ACC112 (cell line): ENCODE results near the gene UBA7.
"Not testable (repeated sequence)": the region's sequence is repeated elsewhere in the genome, so short reads cannot be mapped to it uniquely, and the experiment has no call there.

Experiments used
- H2AFZ ChIP-seq: fragments of 200-600 bp; sonication (generic); one replicate; pipeline ENCODE4 v1.6.0; 2017; ENCODE audit warnings: antibody characterized with exemption, low read length; ENCODE audit not compliant: unreplicated experiment
- H3K27ac ChIP-seq: fragments of 200-600 bp; sonication (generic); 2 replicates; pipeline ENCODE4 v1.5.1; 2014; ENCODE audit warnings: low read depth, mild to moderate bottlenecking, antibody characterized with exemption, low read length, moderate library complexity
- H3K27me3 ChIP-seq: fragments of 200-600 bp; sonication (generic); 2 replicates; pipeline ENCODE4 v1.6.1; 2014; ENCODE audit warnings: mild to moderate bottlenecking, antibody characterized with exemption, low read length, moderate library complexity, mixed read lengths; ENCODE audit not compliant: insufficient read depth
- H3K36me3 ChIP-seq: fragments of 200-600 bp; sonication (generic); 2 replicates; pipeline ENCODE4 v1.6.1; 2016; ENCODE audit warnings: mild to moderate bottlenecking, antibody characterized with exemption, low read length, moderate library complexity, mixed read lengths; ENCODE audit not compliant: insufficient read depth
- H3K4me1 ChIP-seq: fragments of 200-600 bp; sonication (generic); one replicate; pipeline ENCODE4 v1.6.1; 2016; ENCODE audit warnings: low read length, mixed read lengths; ENCODE audit not compliant: insufficient read depth, unreplicated experiment, control insufficient read depth
- H3K4me3 ChIP-seq: fragments of 200-600 bp; sonication (generic); 2 replicates; pipeline ENCODE4 v1.5.1; 2014; ENCODE audit warnings: mild to moderate bottlenecking, low read depth, low read length
- H3K79me2 ChIP-seq: fragments of 200-600 bp; sonication (generic); one replicate; pipeline ENCODE4 v1.6.0; 2016; ENCODE audit warnings: low read length; ENCODE audit not compliant: control insufficient read depth, unreplicated experiment, insufficient read depth

Gene UBA7

DNA sequence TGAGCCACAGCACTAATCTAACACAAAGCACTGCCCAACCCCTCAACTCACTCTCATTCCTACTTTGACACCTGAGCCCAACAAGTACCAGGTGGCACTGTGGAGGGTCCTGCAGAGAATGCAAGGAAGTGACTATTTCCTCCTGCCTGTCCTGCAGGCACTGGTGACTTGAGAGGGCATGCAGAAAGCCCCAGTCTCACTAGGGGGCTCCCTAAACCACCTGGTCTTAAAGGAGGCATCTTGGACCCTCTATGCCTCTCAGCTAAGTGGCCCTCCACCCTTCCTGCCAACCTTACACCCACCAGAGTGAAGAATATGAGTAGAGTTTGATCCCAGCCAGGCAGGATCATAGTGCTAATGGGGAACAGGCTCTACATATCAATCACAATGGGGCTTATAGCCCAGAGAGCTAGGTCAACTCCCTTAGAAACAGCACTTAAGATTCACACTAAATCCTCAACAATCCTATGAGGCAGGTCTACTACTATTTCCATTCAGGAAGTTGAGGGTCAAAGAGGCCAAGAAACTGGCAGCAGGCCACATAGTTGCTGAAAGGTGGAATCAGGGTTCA is 27.5 kb upstream of the UBA7 start:
- Histone ChIP-seq H2AFZ (no peak overlapping the region), H3K27me3 (no peaks in the 10 kb centered on the region), H3K79me2 (no peaks in the 10 kb centered on the region), H3K36me3 (no peaks in the 10 kb centered on the region), H3K4me3 (no peak overlapping the region), H3K4me1 (peaks cover 15% of the 10 kb centered on the region), H3K27ac (no peak overlapping the region)

DNA sequence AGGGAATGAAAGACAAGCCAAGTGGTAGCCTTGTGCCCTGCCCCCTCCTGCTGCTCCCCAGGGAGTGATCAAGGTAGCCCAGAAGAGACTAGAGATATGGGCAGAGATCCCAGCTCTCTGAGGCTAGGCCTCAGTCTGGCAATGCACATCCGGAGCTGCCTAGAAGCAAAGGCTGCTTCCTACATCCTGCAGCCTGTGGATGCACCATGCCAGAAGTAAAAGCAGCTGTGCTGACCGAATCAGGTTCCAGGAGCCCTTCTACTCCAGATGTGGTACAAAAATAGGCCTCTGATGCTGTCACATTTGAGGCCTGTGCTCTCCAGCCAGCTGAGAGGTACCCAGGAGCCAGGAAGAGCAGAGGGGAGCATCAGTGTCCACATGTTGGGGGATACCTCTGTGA is 26.6 kb upstream of the UBA7 start:
- H3K79me2 ChIP-seq = no peaks in the 10 kb centered on the region
- no peaks in the 10 kb centered on the region for H3K27me3 ChIP-seq
- H3K4me3 ChIP-seq = no peak overlapping the region
- no peaks in the 10 kb centered on the region for H3K36me3 ChIP-seq
- no peak overlapping the region for H2AFZ ChIP-seq
- H3K27ac ChIP-seq = no peak overlapping the region
- peaks cover 15% of the 10 kb centered on the region for H3K4me1 ChIP-seq

DNA sequence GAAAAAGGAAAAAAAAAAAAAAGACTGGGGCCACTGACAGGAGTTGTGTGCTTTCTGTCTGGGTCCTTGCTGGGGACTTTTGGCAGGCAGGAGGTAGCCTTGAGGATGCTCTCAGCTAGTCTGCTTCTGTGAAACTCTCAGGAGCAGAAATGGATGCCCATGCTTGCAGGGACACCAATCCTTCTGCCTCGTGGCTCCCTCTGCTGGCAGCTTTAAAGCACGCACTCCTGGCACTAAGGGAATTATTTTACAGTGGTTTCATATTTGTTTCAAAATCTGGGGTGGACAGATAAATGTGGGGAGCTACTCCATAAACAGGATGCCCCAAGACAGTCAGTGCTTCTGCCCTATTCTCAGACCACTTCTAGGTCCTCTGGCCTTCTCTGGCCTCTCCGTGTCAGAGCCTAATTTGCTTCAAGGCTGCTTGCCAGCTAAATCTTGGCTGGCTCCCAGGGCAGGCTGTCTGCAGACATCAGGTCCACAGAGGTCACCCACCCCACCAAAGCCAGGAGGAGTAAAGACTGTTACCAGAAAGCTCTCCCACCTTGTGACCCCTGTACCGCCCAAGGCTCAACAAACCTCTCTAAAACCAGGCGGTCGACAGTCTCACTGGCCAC is 25.5 kb upstream of the UBA7 start:
- Histone ChIP-seq H3K27ac (no peak overlapping the region), H3K27me3 (no peaks in the 10 kb centered on the region), H2AFZ (no peak overlapping the region), H3K79me2 (no peaks in the 10 kb centered on the region), H3K4me1 (peaks cover 15% of the 10 kb centered on the region), H3K36me3 (no peaks in the 10 kb centered on the region), H3K4me3 (no peak overlapping the region)

DNA sequence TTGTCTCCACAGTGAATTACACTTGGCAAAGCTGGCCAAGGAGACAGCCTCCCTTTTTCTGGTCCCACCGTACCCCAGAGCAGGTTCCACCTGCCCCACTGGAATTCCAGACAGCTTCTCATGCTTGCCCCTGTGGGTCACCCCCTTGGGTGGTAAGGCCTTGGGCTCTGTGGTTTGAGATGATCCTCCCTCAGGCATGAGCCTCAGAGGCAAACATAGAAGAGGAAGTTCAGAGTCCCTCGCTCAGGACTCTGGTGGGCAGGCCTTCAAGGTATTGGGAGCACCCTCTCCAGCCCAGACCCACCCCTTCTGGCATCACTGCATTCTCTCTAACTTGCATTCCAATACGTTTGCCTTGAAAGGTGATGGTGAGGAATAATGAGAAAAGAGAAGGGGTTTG is 17.6 kb upstream of the UBA7 start:
- Histone ChIP-seq H2AFZ (no peak overlapping the region), H3K79me2 (no peaks in the 10 kb centered on the region), H3K27ac (no peak overlapping the region), H3K27me3 (no peaks in the 10 kb centered on the region), H3K36me3 (no peaks in the 10 kb centered on the region), H3K4me1 (no peaks in the 10 kb centered on the region), H3K4me3 (no peak overlapping the region)

DNA sequence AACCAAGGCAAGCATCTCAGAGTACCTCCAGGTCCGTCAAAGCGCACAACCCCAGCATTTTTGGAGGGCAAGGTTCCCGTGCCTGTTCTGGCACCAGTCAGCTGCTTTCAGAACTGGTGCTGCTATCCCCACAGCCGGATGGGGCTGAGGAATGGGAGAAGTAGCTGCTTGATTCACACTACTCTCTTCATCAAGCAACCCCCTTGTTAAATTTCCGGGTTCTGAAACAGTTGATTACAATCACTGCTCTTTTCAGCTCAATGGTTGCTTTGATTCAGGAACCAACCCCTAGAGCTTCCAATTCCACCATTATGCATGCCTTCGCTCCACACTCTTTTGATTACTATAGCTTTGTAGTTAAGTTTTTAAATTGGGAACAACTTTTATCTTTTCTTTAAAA is 12.3 kb upstream of the UBA7 start:
- no peak overlapping the region for H3K4me3 ChIP-seq
- H3K27ac ChIP-seq = no peak overlapping the region
- no peaks in the 10 kb centered on the region for H3K27me3 ChIP-seq
- H3K79me2 ChIP-seq = no peaks in the 10 kb centered on the region
- no peak overlapping the region for H2AFZ ChIP-seq
- H3K36me3 ChIP-seq = no peaks in the 10 kb centered on the region
- no peaks in the 10 kb centered on the region for H3K4me1 ChIP-seq

DNA sequence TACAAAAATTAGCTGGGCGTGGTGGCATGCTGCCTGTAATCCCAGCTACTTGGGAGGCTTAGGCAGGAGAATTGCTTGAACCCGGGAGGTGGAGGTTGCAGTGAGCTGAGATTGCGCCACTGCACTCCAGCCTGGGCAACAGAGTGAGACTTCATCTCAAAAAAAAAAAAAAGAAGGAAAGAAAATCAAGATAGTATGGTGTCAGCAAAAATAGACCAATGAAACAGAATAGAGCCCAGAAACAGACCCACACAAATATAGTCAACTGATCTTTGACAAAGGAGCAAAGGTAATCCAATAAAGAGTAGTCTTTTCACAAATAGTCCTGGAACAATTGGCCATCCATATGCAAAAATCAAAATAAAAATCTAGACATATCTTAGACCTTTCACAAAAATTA is 9.4 kb upstream of the UBA7 start:
- not testable (repeated sequence) for H3K27me3 ChIP-seq, H3K4me1 ChIP-seq, H3K4me3 ChIP-seq, H3K36me3 ChIP-seq, H3K79me2 ChIP-seq, H3K27ac ChIP-seq, H2AFZ ChIP-seq

DNA sequence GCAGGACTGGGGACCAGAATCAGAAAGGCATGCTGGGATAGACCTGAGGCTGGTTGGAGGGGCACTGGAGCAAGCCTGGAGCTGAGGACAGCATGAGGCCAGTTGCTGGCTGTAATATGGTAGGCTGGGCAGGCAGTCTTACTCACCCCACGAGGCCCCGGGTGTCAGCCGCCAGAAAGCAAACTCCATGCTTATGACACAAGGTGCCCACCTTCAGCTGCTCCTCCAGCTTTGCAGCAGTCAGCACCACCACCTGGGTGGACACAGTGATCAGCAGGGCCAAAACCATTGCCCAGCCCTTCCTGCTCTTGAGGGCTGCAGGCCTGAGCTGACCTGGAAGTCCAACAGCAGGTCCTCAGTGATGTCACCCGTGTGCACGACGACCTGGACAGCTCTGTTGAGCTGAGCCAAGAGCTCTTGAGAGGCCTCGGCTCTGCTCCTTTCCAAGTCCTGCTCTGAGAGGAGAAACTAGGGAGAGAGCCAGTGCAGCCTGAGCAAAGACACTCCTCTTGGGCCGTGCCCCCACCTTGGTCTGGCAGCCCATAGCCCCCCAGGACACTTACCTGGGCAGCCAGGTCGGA is 747 bp downstream of the UBA7 start:
- H3K27ac ChIP-seq = no peak overlapping the region
- no peaks in the 10 kb centered on the region for H3K27me3 ChIP-seq
- H2AFZ ChIP-seq = peak overlapping the region; percentile 54
- H3K36me3 ChIP-seq = peaks cover 12% of the 10 kb centered on the region; the same call in 1 of the 2 replicates
- H3K4me3 ChIP-seq = peak overlapping the region; percentile 80
- H3K4me1 ChIP-seq = peaks cover 16% of the 10 kb centered on the region
- peaks cover 11% of the 10 kb centered on the region for H3K79me2 ChIP-seq

DNA sequence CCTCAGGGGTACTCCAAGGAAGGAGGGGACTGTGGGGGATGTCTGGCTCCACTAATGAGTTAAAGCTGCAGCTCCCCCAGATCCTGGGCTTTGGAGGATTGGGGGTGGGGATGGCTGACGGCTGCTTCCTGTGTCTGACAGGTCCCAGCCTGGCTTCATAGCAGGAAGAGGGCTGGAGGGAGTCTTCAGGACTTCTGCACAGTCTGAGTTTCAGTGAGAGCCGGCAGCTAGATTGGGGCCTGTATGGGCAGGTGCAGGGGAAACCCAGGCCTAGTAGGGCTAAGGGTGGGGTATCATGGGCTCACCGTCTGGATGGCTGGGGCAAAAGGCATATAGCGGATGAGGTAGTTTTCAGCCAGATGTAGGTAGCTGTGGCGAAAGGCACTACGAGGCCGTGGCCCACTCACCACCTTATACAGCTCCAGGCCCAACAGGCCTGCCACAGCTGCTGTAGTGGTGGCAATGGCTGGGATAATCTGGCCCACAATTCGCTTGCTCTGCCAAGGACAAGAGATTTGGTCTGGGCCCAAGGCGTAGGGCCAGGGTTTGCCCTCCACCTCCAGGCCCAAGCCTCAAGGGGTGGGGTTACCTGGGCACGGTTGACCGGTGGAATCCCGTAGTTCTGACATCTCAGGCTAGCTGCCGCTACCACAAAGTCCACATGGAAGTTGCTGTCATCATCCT is 6.2 kb downstream of the UBA7 start:
- no peak overlapping the region for H3K27ac ChIP-seq
- no peaks in the 10 kb centered on the region for H3K27me3 ChIP-seq
- H3K4me1 ChIP-seq = peaks cover 39% of the 10 kb centered on the region
- H3K79me2 ChIP-seq = peaks cover under 1% of the 10 kb centered on the region
- peaks cover 10% of the 10 kb centered on the region; the same call in 1 of the 2 replicates for H3K36me3 ChIP-seq
- H2AFZ ChIP-seq = no peak overlapping the region
- no peak overlapping the region for H3K4me3 ChIP-seq

DNA sequence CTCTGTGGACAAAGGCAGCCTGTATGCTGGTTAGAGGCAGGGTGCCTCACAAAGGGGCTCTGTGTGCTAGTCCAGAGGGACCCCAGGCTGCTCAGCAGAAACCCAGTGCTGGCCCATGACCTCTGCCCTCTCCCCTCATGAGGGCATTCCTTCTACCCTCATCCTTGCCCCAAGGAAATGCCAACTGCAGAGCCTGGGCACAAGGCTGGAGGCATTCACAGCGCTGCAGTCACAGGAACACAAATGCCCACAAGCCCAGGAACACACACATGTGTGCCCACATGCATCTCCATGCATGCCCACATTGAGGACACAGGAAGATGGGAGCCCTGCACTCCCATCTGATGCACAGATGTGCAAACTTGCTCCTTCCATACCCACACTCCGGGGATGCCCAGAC is 6.9 kb downstream of the UBA7 start:
- Histone ChIP-seq H3K4me1 (peaks cover 35% of the 10 kb centered on the region), H3K79me2 (no peaks in the 10 kb centered on the region), H3K36me3 (peaks cover 5% of the 10 kb centered on the region; the same call in 1 of the 2 replicates), H3K27me3 (no peaks in the 10 kb centered on the region), H3K27ac (no peak overlapping the region), H2AFZ (no peak overlapping the region), H3K4me3 (no peak overlapping the region)

DNA sequence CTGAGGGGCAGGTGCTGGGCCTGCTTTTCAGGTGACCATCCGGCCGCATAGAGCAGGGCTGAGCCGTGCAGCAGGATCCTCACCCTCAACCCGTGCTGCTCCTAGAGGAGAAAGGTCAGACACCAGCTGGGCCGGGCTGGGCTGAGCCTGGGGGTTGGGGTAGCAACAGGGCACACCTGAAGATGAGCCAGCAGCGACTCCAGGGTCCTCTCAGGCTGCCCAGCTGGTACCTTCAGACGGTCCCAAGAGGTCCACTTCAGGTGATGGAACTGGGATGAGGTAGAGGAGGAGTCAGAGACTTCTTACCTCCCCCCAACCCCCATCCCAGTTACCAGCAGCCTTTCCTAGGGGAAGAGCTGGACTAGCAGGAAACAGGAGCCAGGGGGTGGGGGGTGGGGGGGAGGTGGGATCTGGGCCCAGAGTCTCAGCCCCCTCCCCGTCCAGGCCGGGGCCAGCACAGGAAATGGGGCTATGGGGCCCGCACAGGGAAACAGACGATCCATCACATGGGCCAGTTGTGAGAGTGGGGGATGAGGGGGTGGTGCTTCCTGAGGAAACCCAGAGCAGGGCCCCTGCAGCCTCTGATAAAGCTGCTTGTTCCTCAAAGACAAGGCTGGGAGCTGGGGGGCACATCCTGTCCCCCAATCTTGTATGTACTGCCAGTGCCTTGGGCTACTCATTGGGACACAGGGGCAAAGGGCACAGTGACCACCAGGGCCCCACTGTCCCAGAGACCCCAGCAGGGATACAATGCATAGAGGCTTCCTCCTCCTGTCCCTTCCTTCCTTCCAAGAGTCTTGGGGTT is 7.7 kb downstream of the UBA7 start:
- H2AFZ ChIP-seq = no peak overlapping the region
- no peaks in the 10 kb centered on the region for H3K79me2 ChIP-seq
- peaks cover 5% of the 10 kb centered on the region; the same call in 1 of the 2 replicates for H3K36me3 ChIP-seq
- no peak overlapping the region for H3K4me3 ChIP-seq
- peak overlapping the region; percentile 30 for H3K27ac ChIP-seq
- peaks cover 4% of the 10 kb centered on the region; the same call in 1 of the 2 replicates for H3K27me3 ChIP-seq
- peaks cover 35% of the 10 kb centered on the region for H3K4me1 ChIP-seq
